ENCODE data around the gene TLR8. TPM values are rescaled to one million over a fixed set of nuclear protein-coding genes. Genes with fewer than 3 reads are reported as not detected.

Gene TLR8
- total RNA-seq, 2 experiments from 2014 or later, result 0.11 to 0.17 TPM

- Mint-ChIP-seq H3K9me3 (no peaks in the 10 kb centered on the region), H3K4me3 (peak overlapping the region; percentile 85), H3K27ac (peak overlapping the region; percentile 93), H3K4me1 (peaks cover 48% of the 10 kb centered on the region), H3K27me3 (no peaks in the 10 kb centered on the region), H3K36me3 (peaks cover 7% of the 10 kb centered on the region)
- ATAC-seq (ENCODE audit: low read depth), result peak; percentile 59
- DNase-seq, result no peak
- POLR2A ChIA-PET, result interaction anchor here (0.9 to 20.9 kb wide), 4 partner anchors 11 to 767 kb away, joined by 3 to 942 read pairs (median 416); partner anchors contain the start of genes OFD1 and TRAPPC2
These were observed 61.5 kb downstream of the TLR8 start for GRCh38 chrX:12967711-12968465.

- ATAC-seq (ENCODE audit: low read depth), result peak; percentile 34
- no peaks in the 10 kb centered on the region for H3K27me3 Mint-ChIP-seq
- H3K27ac Mint-ChIP-seq, result peak overlapping the region; percentile 97
- no peaks in the 10 kb centered on the region for H3K9me3 Mint-ChIP-seq
- H3K4me3 Mint-ChIP-seq, result peak overlapping the region; percentile 91
- DNase-seq, result no peak
- H3K36me3 Mint-ChIP-seq, result peaks cover 14% of the 10 kb centered on the region
- H3K4me1 Mint-ChIP-seq, result peaks cover 44% of the 10 kb centered on the region
- POLR2A ChIA-PET, result interaction anchor here (0.6 to 20.9 kb wide), 4 partner anchors 8 to 153 kb away, joined by 3 to 942 read pairs (median 416); no protein-coding TSS in a partner anchor
These were observed 64.3 kb downstream of the TLR8 start for GRCh38 chrX:12970691-12971202.

GRCh38 chrX:12971282-12972003 lies 65.0 kb downstream of the TLR8 start:
- no peaks in the 10 kb centered on the region for H3K9me3 Mint-ChIP-seq
- H3K36me3 Mint-ChIP-seq, result peaks cover 18% of the 10 kb centered on the region
- DNase-seq, result peak; percentile 45
- peak overlapping the region; percentile 91 for H3K4me3 Mint-ChIP-seq
- H3K27me3 Mint-ChIP-seq, result no peaks in the 10 kb centered on the region
- POLR2A ChIA-PET, result interaction anchor here (0.6 to 20.9 kb wide), 5 partner anchors 8 to 152 kb away, joined by 3 to 942 read pairs (median 107); no protein-coding TSS in a partner anchor
- peak overlapping the region; percentile 97 for H3K27ac Mint-ChIP-seq
- peaks cover 41% of the 10 kb centered on the region for H3K4me1 Mint-ChIP-seq
- ATAC-seq (ENCODE audit: low read depth), result no peak

GRCh38 chrX:12972243-12972642 lies 65.8 kb downstream of the TLR8 start:
- Mint-ChIP-seq H3K9me3 (no peaks in the 10 kb centered on the region), H3K4me3 (peak overlapping the region; percentile 91), H3K27ac (peak overlapping the region; percentile 97), H3K4me1 (peaks cover 39% of the 10 kb centered on the region), H3K27me3 (no peaks in the 10 kb centered on the region), H3K36me3 (peaks cover 26% of the 10 kb centered on the region)
- DNase-seq (no peak), ATAC-seq (ENCODE audit: low read depth) (no peak)
- POLR2A ChIA-PET, result interaction anchor here (0.6 to 20.9 kb wide), 5 partner anchors 7 to 115 kb away, joined by 3 to 942 read pairs (median 107); no protein-coding TSS in a partner anchor

Other genes with a start within 250 kb of the TLR8 start
- 10 to 100 TPM; 67.1 to 74.0 TPM for gene PRPS2, start 115.2 kb upstream of the TLR8 start, total RNA-seq
- under 1 TPM; 0.31 to 0.33 TPM for gene TLR7, start 39.5 kb upstream of the TLR8 start, total RNA-seq
- 1,000 to 10,000 TPM; 8,001 to 8,464 TPM for gene TMSB4X, start 68.5 kb downstream of the TLR8 start, total RNA-seq
- not detected for gene FAM9C, start 138.0 kb downstream of the TLR8 start, total RNA-seq

Data from activated naive CD8-positive, alpha-beta T cell treated with anti-CD3 and anti-CD28 coated beads, Interleukin-2, amount 10 ng/mL, durations not matched to agents 7 days and 5 days (primary cell).